Cerebellar cortex (tissue), 1 donor: ENCODE results near the gene KCNG1.
A peak's percentile ranks its signal among the peaks of the same experiment; 100 is the strongest.
"Not testable (repeated sequence)": the region's sequence is repeated elsewhere in the genome, so short reads cannot be mapped to it uniquely, and the experiment has no call there.

Experiments
- DNase-seq: peaks from one replicate; pipeline ENCODE4 v3.0.0-alpha.2; 2015; ENCODE audit warnings: low spot score

KCNG1 gene

GRCh38 chr20:50987493-50988210 lies 35.3 kb downstream of the KCNG1 start:
- peak; percentile 93 for DNase-seq

- DNase-seq = no peak
Observed at GRCh38 chr20:50983321-50983720, 39.6 kb downstream of the KCNG1 start.

GRCh38 chr20:50982363-50982762 lies 40.5 kb downstream of the KCNG1 start:
- DNase-seq = no peak

- DNase-seq = no peak
Observed at GRCh38 chr20:50981714-50982048, 41.2 kb downstream of the KCNG1 start.

GRCh38 chr20:50980851-50981713 lies 41.8 kb downstream of the KCNG1 start:
- peak; percentile 69 for DNase-seq

GRCh38 chr20:50980071-50980681 lies 42.7 kb downstream of the KCNG1 start:
- no peak for DNase-seq

- not testable (repeated sequence) for DNase-seq
Observed at GRCh38 chr20:50978533-50978932, 44.4 kb downstream of the KCNG1 start.

- DNase-seq = no peak
Observed at GRCh38 chr20:50977066-50978021, 45.6 kb downstream of the KCNG1 start.

- DNase-seq = no peak
Observed at GRCh38 chr20:50975701-50976330, 47.1 kb downstream of the KCNG1 start.

GRCh38 chr20:50969912-50970311 lies 53.0 kb downstream of the KCNG1 start:
- DNase-seq = no peak

- no peak for DNase-seq
Observed at GRCh38 chr20:50969435-50969834, 53.5 kb downstream of the KCNG1 start.

- DNase-seq = no peak
Observed at GRCh38 chr20:50968289-50968688, 54.6 kb downstream of the KCNG1 start.

GRCh38 chr20:50967586-50967985 lies 55.3 kb downstream of the KCNG1 start:
- DNase-seq = peak; percentile 9

GRCh38 chr20:50959543-50960126 lies 63.3 kb downstream of the KCNG1 start:
- no peak for DNase-seq

- DNase-seq = peak; percentile 95
Observed at GRCh38 chr20:50958615-50959542, 64.0 kb downstream of the KCNG1 start, which contains the start of gene MOCS3. Gene MOCS3, plus strand, starts transcription at chr20:50958818. Its CDS starts 25 bp downstream, at chr20:50958843.

GRCh38 chr20:50957798-50958614 lies 64.9 kb downstream of the KCNG1 start, which contains the start of gene DPM1:
Gene DPM1, minus strand, starts transcription at chr20:50958532. Its CDS starts 9 bp downstream, at chr20:50958523.
- DNase-seq = no peak

- DNase-seq = no peak
Observed at GRCh38 chr20:50957276-50957675, 65.6 kb downstream of the KCNG1 start.

- no peak for DNase-seq
Observed at GRCh38 chr20:50953821-50954220, 69.1 kb downstream of the KCNG1 start.
